Activated gamma-delta T cell treated with Interleukin-2 at 50 U/mL for 16 hours (primary cell): ENCODE results near the gene MRRF.

Source experiments
- DNase-seq: peaks from one replicate; pipeline ENCODE4 v3.0.0-alpha.2; 2020

The MRRF gene

DNA sequence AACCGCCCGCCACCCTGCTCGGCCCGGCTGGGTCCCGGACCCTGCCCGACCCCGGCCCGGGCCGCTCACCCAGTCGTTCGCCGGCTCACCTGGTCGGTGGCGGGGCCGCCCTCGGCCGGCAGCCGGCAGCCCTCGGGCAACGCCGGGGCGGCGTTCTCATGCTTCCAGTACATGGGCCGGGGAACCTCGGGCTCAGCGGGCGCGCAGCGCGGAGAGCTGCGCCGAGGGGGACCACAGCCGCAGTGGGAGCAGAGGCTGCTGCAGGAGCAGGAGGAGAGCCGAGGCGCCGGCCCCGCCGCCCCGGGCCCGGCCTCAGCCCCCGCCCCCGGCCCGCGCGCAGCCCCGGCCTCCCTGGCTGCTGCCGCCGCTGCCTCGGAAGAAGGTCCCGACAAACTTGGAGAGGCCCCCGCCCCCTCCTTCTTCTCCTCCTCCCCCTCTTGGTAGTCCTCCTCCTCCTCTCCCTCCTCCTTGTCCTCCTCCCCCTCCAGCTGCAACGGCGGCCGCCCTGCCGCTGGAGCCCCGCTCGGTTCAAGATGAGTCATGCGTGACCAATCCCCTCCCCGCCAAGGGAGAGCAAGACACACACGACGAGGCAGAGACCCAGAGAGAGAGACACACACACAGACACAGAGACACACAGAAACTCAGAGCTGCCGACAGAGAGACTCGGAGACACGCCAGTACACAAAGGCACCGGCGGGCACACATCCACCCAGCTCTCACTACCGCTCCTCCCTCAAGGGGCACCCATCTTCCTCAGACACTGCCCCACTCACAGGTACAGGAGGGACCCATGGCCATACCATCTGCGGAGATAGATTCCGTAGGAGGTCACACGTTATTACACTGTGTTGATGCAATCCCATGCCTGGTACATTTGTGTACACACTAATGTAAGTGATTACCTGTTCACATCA, 35.9 kb upstream of the MRRF start, which contains the start of gene LHX6:
TSS of gene LHX6 (minus strand) at position 390 of the 917 bp plus-strand sequence. CDS start at position 173, 217 bp downstream.
- DNase-seq = no peak

DNA sequence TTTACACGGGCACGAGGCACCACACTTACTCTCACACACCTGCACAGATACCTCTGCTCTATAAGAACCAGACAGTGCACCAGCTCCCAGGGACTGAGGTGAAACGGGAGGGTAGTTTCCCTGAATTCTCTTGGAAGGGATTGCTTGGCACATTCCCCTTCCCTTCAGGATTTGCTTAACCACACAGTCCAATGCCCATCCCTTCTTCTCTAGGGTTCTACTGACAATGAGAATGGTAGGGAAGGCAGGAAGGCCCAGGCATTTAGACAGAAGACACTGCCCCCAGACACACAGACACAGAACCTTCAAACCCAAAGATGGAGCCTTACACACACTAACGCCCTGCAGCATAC, 35.2 kb upstream of the MRRF start:
- DNase-seq = no peak

- DNase-seq = no peak
Measured at GRCh38 chr9:122232796-122233306, 31.8 kb upstream of the MRRF start.

GRCh38 chr9:122234022-122234748, 30.5 kb upstream of the MRRF start:
- no peak for DNase-seq

DNA sequence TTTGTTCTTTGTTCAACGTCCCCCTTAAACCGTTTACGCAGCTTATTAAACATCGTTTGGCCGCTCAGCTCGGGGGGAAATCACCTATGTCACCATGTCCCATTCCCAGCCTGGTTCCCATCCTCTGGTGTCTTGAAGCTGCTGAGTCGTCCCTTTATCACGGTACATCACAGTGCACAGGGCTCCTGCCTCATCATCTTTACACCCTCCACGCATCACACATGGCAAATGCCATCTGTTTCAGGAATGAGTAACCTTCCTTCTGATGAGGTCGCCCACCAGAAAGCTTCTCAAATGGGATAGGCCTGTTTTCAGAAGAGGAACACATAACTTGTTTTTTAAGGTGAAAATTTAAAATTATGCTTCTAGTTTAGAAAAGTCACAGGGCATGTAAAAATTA, 28.0 kb upstream of the MRRF start:
- no peak for DNase-seq

DNA sequence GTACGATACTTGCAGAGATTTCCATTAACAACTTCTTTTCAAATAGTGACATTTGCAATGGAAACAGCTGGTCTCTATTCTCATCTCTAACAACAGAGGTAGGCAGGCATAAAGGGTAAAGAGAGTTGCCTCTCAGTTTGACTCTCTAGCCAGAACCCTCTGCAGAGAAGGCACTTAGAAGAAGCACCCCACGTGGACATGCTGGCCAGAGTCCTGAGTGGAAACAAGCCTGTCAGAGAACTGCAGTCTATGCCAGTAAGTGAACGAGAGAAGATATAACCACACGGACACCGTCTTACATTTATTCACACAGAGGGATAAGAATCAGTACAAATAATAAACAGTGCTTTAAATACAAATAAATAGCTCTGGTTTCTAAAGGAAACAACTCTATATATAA, 25.0 kb upstream of the MRRF start:
- no peak for DNase-seq

DNA sequence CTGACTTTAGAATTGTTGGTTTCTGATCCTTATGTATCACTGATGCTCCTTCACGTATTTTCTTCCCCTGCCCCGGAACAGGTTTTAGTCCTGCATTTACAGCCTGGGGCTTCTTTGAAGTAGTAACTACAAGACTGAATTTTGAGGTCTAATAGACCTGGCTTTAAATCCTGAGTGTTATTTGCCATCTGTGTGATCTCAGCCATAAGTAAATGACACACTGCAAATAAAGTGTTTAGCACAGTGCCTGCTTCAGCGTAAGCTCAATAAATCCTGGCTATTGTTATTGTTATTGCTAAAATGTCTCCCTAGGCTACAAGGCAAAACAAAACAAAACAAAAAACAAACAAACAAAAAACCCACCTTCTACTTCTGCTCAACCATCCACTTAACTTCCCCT, 20.3 kb upstream of the MRRF start:
- no peak for DNase-seq

DNA sequence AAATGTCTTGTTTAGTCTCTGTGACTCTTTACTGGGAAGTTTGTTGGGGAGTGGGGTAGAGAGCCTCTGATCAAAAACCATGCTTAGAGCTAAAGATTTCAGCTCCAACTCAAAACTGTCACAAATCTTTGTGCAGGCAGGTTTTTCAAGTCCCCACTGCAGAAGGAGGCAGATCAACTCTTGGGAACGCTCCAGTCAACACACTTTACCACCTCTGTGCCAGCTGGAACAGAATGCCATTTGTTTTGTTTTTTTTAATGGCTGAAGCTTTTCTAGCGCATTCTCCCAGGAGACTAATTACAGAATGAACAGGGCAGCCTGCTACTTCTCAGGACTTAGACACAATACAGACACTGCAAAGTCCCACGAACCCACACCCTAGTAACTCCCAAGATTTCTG, 18.0 kb upstream of the MRRF start:
- DNase-seq = no peak

- no peak for DNase-seq
Measured at GRCh38 chr9:122248448-122248865, 16.2 kb upstream of the MRRF start.

- DNase-seq = no peak
Measured at GRCh38 chr9:122251351-122251750, 13.3 kb upstream of the MRRF start.

- no peak for DNase-seq
Measured at GRCh38 chr9:122252796-122253195, 11.9 kb upstream of the MRRF start.

DNA sequence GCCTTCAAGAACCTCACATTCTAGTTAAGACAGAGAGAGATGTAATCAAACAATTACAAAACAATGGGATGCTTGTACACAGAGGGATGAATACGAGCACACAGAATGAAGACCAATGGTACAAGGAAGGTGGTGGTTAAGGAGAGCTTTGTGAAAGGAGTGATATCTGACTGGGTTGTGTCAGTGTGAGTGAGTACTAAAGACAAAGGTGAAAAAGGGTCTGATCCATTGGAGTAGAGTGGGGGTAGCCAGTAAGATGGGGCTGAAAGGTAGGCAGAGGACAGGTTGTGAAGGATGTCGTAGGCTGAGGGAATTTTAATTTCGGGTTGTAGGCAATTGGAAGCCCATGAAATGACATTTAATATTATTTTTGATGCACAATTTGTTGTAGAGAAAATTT, 9.9 kb upstream of the MRRF start:
- DNase-seq = no peak

GRCh38 chr9:122256206-122256605, 8.5 kb upstream of the MRRF start:
- DNase-seq = no peak

GRCh38 chr9:122258886-122259415, 5.7 kb upstream of the MRRF start:
- DNase-seq = no peak

- DNase-seq = no peak
Measured at GRCh38 chr9:122261469-122261881, 3.2 kb upstream of the MRRF start.

DNA sequence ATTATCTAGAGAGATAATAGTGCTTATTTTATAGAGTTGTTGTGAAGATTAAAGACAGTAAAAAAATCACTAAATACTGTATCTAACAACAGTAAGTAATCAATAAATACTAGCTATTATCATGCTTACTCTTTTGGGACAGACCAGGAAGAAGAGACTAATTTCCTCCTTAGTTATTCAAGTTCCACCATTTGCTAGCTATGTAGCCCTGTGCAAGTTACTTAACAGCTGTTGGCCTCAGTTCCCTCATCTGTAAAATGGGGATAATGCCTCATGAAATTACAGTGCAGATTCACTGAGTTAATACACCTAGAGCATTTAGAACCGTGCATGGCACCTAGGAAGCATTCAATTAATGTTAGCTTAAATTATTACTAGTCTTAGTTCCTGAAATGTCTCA, 2.6 kb upstream of the MRRF start:
- no peak for DNase-seq

- no peak for DNase-seq
Measured at GRCh38 chr9:122263699-122264349, 858 bp upstream of the MRRF start.

DNA sequence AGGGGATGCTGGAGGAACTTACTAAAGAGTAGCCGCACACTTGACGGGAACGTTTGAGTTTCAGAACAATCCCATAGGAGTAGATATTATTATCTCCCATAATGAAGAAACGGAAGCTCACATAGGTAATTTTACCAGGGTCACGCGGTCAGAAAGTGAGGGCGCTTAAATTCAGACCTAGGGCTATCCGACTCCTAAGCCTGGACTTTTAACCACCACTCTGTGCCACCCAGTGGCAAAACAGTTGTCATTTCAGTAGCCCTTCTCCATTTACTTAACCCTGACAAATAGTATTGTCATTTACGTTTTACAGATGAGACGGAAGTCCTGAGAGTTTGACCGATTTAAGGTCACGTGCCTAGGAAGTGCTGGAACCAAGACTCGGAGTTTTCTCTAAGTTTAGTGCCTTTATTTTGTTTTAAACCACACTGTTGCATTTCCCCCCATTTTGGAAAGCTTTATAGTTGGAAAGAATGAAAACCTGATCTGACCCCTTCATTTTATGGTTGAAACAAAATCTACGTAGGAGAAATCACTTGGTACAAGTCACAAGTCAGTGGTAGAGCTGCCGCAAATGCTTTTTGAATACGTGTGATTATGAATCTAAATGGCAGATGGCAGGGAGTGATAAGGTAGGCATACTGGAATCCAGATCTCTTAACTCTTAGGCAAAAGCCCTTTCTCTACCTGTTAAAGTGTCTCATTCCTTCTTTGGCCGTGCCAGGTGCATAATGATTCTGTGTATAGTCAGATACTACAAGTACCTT, 650 bp downstream of the MRRF start:
- no peak for DNase-seq

DNA sequence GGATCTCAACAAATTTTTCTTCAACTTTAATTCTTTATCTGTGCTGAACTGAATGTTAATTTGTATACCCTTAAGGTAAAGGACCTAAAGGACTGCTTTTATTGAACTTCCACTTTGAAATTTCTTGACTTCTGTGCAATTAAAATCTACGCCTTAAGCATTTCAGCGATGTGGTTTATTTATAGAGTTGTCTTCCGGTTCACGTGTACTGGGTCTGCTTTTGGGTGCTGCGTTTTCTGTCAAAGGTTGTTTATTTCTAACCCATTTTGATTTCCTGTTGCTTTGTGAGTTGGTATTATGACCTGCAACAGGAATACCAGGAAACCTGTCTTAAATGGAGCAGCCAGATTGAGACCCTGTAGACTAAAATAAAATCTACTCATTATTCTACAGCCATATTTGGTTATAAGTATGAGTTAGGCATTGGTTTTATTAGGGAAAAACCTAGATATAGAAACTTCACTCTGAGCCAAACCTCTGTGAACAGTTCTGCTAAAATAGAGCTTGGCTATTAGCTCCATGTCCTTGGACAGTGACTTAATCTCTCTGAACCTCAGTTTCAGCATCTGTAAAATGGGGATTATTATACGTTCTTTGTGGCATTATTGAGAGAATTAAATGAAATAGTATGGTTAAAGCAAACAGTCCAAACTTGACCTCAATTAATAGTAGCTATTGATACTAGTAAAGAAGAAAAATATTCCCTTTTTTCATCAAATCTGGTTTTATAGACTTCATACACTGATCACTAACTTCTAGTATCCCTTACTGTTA, 3.5 kb downstream of the MRRF start:
- no peak for DNase-seq

DNA sequence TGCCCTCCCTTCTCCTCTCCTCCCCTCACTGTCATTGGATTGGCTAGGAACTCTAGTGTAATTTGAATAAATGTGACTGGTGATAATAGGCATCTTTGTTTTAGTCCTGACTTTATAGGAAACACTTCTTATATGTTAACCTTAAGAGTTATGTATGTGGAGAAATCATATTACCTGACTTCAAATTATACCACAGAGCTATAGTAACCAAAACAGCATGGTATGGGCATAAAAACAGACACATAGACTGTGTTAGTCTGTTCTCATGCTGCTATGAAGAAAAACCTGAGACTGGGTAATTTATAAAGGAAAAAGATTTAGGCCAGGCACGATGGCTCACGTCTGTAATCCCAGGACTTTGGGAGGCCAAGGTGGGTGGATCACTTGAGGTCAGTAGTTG, 9.4 kb downstream of the MRRF start:
- no peak for DNase-seq

GRCh38 chr9:122276096-122276495, 11.4 kb downstream of the MRRF start:
- no peak for DNase-seq
